ENCODE measurements around the gene MED12L. TPM values are rescaled to one million over a fixed set of nuclear protein-coding genes. Genes with fewer than 3 reads are reported as not detected.
A peak's percentile ranks its signal among the peaks of the same experiment; 100 is the strongest.

The MED12L gene
- total and polyA plus RNA-seq, 2 donors (not counting 1 experiment from before 2014, with no cell fraction given) = 0.94 to 4.3 TPM

DNA sequence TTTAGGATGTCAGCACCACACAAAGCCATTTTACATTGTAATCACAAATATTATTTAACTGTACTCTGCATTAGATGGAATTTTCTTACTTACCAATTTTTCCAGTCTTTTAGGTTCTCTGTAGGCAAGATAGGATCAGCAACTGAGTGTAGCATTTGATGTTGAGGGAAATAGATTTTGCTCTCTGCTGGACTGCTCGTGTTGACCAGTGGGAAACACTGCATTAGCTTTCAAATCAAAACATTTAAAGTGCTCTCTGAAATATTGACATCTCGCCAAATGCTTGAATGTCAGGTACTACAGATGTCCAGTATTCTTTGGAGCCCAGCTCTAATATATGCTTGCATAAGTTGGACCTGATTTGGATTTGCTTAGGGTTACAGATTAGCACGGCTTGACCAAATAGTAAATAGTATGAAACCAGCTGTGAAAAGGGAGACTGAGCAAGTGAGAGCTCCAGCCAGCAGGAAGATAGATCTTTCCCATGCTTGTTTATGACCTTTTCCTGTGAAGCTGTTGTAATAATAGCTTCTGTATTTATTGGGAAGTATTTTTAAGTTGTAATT is 163.4 kb downstream of the MED12L start:
- no peak for DNase-seq (ENCODE audit: low read depth in 2 of 2)
- Histone ChIP-seq H3K27me3 (ENCODE audit: control insufficient read depth, insufficient read depth, low read length) (no peaks in the 10 kb centered on the region), H2AFZ (ENCODE audit: low read length) (no peak overlapping the region), H3K9ac (ENCODE audit: insufficient read depth, low read length) (no peak overlapping the region), H3K9me3 (ENCODE audit: control insufficient read depth, insufficient read depth, low read depth, low read length) (no peaks in the 10 kb centered on the region), H3K79me2 (ENCODE audit: control insufficient read depth, insufficient read depth, low read length) (no peaks in the 10 kb centered on the region), H3K4me2 (ENCODE audit: extremely low read depth, insufficient read depth, low read length) (no peak overlapping the region), H4K20me1 (ENCODE audit: control insufficient read depth, extremely low read depth, insufficient read depth, low read length) (no peaks in the 10 kb centered on the region), H3K4me1 (ENCODE audit: control insufficient read depth, extremely low read depth, insufficient read depth, low read length) (no peaks in the 10 kb centered on the region), H3K36me3 (ENCODE audit: control insufficient read depth, insufficient read depth, low read length) (no peaks in the 10 kb centered on the region), H3K4me3 (replicated peaks in 1 of 4; ENCODE audit: control extremely low read depth in 1 of 4, insufficient read depth in 1 of 4, low read depth in 3 of 4, low read length in 4 of 4) (no peak overlapping the region), H3K27ac (ENCODE audit: insufficient read depth, low read length) (no peak overlapping the region)
- TF ChIP-seq EZH2 (IDR thresholded peaks at IDR 0.05; ENCODE audit: low read length, missing control alignments) (no peak), CTCF (conservative IDR thresholded peaks at IDR 0.05 in 1 of 2, IDR thresholded peaks at IDR 0.05 in 1 of 2; ENCODE audit: low read depth in 1 of 2, low read length in 2 of 2) (no peak)

- Histone ChIP-seq H4K20me1 (ENCODE audit: control insufficient read depth, extremely low read depth, insufficient read depth, low read length) (no peaks in the 10 kb centered on the region), H3K4me3 (replicated peaks in 1 of 4; ENCODE audit: control extremely low read depth in 1 of 4, insufficient read depth in 1 of 4, low read depth in 3 of 4, low read length in 4 of 4) (no peak overlapping the region), H3K36me3 (ENCODE audit: control insufficient read depth, insufficient read depth, low read length) (no peaks in the 10 kb centered on the region), H3K9me3 (ENCODE audit: control insufficient read depth, insufficient read depth, low read depth, low read length) (no peaks in the 10 kb centered on the region), H3K27ac (ENCODE audit: insufficient read depth, low read length) (no peak overlapping the region), H2AFZ (ENCODE audit: low read length) (no peak overlapping the region), H3K79me2 (ENCODE audit: control insufficient read depth, insufficient read depth, low read length) (no peaks in the 10 kb centered on the region), H3K4me2 (ENCODE audit: extremely low read depth, insufficient read depth, low read length) (no peak overlapping the region), H3K9ac (ENCODE audit: insufficient read depth, low read length) (no peak overlapping the region), H3K27me3 (ENCODE audit: control insufficient read depth, insufficient read depth, low read length) (no peaks in the 10 kb centered on the region), H3K4me1 (ENCODE audit: control insufficient read depth, extremely low read depth, insufficient read depth, low read length) (no peaks in the 10 kb centered on the region)
- DNase-seq (ENCODE audit: low read depth in 2 of 2) = no peak
- TF ChIP-seq EZH2 (IDR thresholded peaks at IDR 0.05; ENCODE audit: low read length, missing control alignments) (no peak), CTCF (conservative IDR thresholded peaks at IDR 0.05 in 1 of 2, IDR thresholded peaks at IDR 0.05 in 1 of 2; ENCODE audit: low read depth in 1 of 2, low read length in 2 of 2) (no peak)
These were observed 171.3 kb downstream of the MED12L start for GRCh38 chr3:151256749-151257148.

DNA sequence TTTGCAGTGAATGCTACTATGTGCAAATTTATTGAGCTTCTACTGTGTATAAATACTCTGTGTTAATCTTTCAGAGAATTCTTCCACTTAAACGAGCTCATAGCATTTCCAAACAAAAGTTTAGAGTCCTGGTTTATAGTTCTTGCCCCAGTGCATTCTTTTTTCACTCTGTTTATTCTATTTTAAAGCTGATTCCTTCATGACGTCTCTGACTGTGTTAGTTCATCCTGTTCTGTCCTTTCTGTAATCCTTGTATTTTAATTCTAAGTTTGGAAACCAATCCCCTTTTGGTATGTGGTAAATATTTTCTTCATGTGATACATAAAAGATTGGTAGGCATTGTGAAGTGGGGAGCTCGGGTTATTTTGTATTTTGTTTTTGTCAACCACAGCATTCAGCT is 174.2 kb downstream of the MED12L start:
- H3K36me3 ChIP-seq (ENCODE audit: control insufficient read depth, insufficient read depth, low read length) = no peaks in the 10 kb centered on the region
- no peaks in the 10 kb centered on the region for H3K79me2 ChIP-seq (ENCODE audit: control insufficient read depth, insufficient read depth, low read length)
- H3K4me1 ChIP-seq (ENCODE audit: control insufficient read depth, extremely low read depth, insufficient read depth, low read length) = no peaks in the 10 kb centered on the region
- no peak overlapping the region for H3K4me2 ChIP-seq (ENCODE audit: extremely low read depth, insufficient read depth, low read length)
- H4K20me1 ChIP-seq (ENCODE audit: control insufficient read depth, extremely low read depth, insufficient read depth, low read length) = no peaks in the 10 kb centered on the region
- DNase-seq (ENCODE audit: low read depth in 2 of 2) = peak in 1 of 2 donors; percentile 7
- TF ChIP-seq CTCF (conservative IDR thresholded peaks at IDR 0.05 in 1 of 2, IDR thresholded peaks at IDR 0.05 in 1 of 2; ENCODE audit: low read depth in 1 of 2, low read length in 2 of 2) (no peak), EZH2 (IDR thresholded peaks at IDR 0.05; ENCODE audit: low read length, missing control alignments) (no peak)
- no peak overlapping the region for H3K9ac ChIP-seq (ENCODE audit: insufficient read depth, low read length)
- H3K27ac ChIP-seq (ENCODE audit: insufficient read depth, low read length) = no peak overlapping the region
- no peaks in the 10 kb centered on the region for H3K27me3 ChIP-seq (ENCODE audit: control insufficient read depth, insufficient read depth, low read length)
- H2AFZ ChIP-seq (ENCODE audit: low read length) = no peak overlapping the region
- H3K9me3 ChIP-seq (ENCODE audit: control insufficient read depth, insufficient read depth, low read depth, low read length) = no peaks in the 10 kb centered on the region
- H3K4me3 ChIP-seq (replicated peaks in 1 of 4; ENCODE audit: control extremely low read depth in 1 of 4, insufficient read depth in 1 of 4, low read depth in 3 of 4, low read length in 4 of 4) = no peak overlapping the region

Data from fibroblast of lung (primary cell).